ENCODE data around the gene SPANXN4.

Gene SPANXN4

GRCh38 chrX:142999199-142999701, 26.5 kb upstream of the SPANXN4 start:
- no peak for TF ChIP-seq CTCF (IDR thresholded peaks at IDR 0.05; ENCODE audit: low read depth, low read length)
- no peak overlapping the region for H3K4me3 ChIP-seq (ENCODE audit: low read depth, low read length)

GRCh38 chrX:143002206-143002605, 23.5 kb upstream of the SPANXN4 start:
- H3K4me3 ChIP-seq (ENCODE audit: low read depth, low read length): no peak overlapping the region
- no peak for TF ChIP-seq CTCF (IDR thresholded peaks at IDR 0.05; ENCODE audit: low read depth, low read length)

GRCh38 chrX:143017272-143017671, 8.5 kb upstream of the SPANXN4 start:
- no peak for TF ChIP-seq CTCF (IDR thresholded peaks at IDR 0.05; ENCODE audit: low read depth, low read length)
- no peak overlapping the region for H3K4me3 ChIP-seq (ENCODE audit: low read depth, low read length)

GRCh38 chrX:143027275-143027674, 1.5 kb downstream of the SPANXN4 start:
- no peak for TF ChIP-seq CTCF (IDR thresholded peaks at IDR 0.05; ENCODE audit: low read depth, low read length)
- no peak overlapping the region for H3K4me3 ChIP-seq (ENCODE audit: low read depth, low read length)

- no peak for TF ChIP-seq CTCF (IDR thresholded peaks at IDR 0.05; ENCODE audit: low read depth, low read length)
- no peak overlapping the region for H3K4me3 ChIP-seq (ENCODE audit: low read depth, low read length)
Measured at GRCh38 chrX:143047511-143047910, 21.8 kb downstream of the SPANXN4 start.

- no peak overlapping the region for H3K4me3 ChIP-seq (ENCODE audit: low read depth, low read length)
- TF ChIP-seq CTCF (IDR thresholded peaks at IDR 0.05; ENCODE audit: low read depth, low read length): no peak
Measured at GRCh38 chrX:143058120-143058519, 32.4 kb downstream of the SPANXN4 start.

- no peak for TF ChIP-seq CTCF (IDR thresholded peaks at IDR 0.05; ENCODE audit: low read depth, low read length)
- H3K4me3 ChIP-seq (ENCODE audit: low read depth, low read length): no peak overlapping the region
Measured at GRCh38 chrX:143081231-143081630, 55.5 kb downstream of the SPANXN4 start.
